ENCODE results near the gene ABHD5. TPM values are rescaled to one million over a fixed set of nuclear protein-coding genes. Genes with fewer than 3 reads are reported as not detected.
"Not testable (repeated sequence)": the region's sequence is repeated elsewhere in the genome, so short reads cannot be mapped to it uniquely, and the experiment has no call there.

The ABHD5 gene
- total RNA-seq = 26.3 TPM
- long read RNA-seq, full-length matches to known transcripts = 34 of 36 reads
- long read RNA-seq, partial matches to known transcripts = 1 of 36 reads
- long read RNA-seq, other reads (novel, unspliced or antisense) = 1 of 36 reads

DNA sequence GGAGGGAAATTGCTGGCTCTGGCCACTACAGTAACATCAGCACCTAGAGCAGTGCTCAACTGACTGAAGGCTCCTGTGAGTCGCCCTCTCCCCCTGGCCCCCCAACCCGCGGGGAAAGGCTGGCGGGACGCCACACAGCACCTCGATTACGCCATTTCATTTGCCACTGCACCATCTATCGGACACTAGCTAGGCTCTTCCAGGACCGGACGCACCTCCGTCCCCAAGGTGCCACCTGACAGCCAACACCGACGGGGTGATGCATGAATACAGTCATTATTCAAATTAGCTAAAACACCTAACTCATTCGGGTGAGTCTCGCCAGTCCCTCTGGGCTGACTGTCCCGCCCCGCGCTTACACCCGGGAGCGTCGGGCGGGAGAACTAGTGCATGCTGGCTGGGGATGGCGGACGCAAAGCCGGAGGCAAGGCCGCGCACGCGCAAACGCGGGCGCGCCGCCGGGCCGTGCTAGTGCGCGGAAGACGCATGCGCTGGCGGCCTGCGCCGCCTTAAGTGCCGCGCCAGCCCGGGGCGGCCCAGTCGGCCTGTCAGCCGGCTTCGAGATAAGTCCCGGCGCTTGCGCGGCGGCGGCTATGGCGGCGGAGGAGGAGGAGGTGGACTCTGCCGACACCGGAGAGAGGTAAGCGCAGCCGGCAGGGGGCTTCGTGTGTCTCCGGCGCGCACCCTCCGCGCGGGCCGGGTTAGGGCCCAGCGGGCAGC, at the start of gene ABHD5:
ABHD5 (plus strand) TSS at position 539 of the 720 bp plus-strand sequence; CDS start at position 594, 55 bp downstream.
- ATAC-seq (peak; percentile 97), DNase-seq (peak; percentile 97)
- intact Hi-C loops (cut with micrococcal nuclease) = no loop called here

DNA sequence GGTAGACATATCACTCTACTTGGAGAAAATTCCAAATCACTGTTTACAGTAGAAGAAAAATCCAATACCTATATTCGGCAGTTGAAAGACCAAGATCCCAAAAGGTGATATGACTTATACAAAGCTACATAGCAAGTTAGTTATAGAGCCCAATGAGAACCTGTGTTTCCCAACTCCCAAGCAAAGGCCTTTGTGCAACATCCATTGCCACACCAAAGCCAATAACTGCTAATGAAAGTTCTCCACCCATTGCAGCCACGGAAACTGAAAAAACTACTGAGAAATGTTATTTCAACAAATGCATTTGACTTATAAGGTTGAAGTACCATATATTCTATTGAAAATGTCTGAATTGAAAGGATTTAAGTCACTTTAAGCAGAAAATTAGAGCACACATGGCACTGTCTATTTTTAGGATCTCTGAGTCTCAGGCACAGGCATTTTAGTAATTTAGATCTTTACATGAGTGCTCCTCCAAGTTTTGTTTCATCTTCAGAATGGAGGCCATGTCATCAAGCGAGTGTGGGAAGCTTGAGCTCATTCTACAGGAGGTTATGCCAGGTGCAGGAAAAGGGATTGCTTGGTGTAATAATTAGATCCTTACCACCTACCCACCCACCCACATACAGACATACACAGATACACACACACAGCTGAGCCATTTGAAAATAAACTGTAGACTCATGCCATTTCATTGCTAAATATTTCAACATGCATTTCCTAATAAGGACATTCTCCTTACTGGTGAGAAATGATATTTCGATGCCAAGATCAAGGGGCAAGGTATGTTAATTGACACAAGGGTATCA, 49.2 kb upstream of the ABHD5 start:
- intact Hi-C loops (cut with micrococcal nuclease) = no loop called here
- DNase-seq = no peak

DNA sequence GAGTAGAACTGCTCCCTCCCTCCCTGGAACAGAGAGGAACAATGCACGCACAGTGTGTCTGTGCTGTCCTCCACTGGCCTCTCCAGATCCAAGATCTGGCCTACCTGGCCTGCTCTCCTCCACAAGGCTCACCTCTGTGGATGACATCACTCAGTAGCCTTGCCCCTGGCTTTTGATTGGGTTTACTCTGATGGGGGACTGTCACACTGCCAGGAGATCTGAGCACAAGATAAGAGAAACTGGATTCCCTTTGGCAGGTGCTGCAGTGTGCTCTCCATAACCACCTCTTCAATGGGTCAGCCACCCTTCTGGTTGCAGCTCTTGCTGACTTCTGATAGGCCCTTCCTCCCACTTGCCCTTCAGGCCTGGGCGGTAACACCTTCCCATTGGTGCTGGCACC, 46.3 kb upstream of the ABHD5 start:
- intact Hi-C loops (cut with micrococcal nuclease) = no loop called here
- no peak for DNase-seq
- ATAC-seq = no peak

More for the DNA sequence above, 49.2 kb upstream of the ABHD5 start:
- no peak for ATAC-seq

DNA sequence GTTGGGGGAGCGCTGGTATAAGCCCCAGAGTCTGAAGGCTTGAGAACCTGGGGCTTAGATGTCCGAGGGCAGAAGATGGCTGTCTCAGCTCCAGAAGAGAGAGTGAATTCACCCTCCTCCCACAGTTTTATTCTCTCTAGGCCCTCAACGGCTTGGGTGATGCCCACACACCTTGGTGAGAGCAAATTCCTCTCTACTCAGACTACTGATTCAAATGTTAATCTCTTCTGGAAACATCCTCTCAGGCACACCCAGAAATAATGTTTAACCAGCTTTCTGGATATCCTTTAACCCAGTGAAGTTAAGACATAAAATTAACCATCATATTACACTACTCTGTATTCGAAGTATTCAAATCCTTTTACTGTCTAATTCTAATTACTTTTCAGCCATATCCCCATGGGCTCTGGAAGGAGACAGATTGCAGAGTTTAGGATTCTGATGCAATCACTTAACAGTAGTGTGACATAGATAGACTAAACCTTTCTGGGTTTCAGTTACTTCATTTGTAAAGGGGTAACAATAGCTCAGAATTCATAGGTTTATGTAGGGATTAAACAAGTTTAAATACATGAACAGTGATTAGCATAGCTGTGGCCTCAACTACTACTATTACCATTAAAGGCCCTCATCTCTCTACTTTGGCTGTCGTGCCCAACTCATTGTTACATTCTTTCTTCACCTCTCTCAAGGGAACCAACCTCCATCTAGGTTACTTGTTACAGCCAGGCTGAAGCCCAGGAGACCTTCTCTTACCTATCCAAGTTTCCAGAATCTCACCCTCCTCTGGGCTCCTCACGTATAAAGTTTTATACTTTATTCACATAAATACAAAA, 43.2 kb upstream of the ABHD5 start:
- peak; percentile 44 for ATAC-seq
- intact Hi-C loops (cut with micrococcal nuclease) = no loop called here

DNA sequence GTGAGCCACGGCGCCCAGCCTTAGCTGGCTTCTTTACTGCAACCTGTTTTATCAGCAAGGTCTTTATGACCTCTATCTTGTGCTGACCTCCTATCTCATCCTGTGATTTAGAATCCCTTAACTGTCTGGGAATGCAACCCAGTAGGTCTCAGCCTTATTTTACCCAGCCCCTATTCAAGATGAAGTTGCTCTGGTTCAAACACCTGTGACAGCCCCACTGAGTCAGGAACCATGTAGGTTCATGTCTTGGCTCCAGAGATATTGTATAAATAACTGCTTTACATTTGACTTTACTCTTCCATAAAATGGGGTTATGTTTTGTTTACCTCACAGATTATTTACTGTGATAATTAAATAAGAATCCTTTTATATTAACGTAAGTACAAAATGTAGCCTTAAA, 41.8 kb upstream of the ABHD5 start:
- intact Hi-C loops (cut with micrococcal nuclease) = no loop called here
- DNase-seq = no peak
- ATAC-seq = no peak

More for the DNA sequence above, 43.2 kb upstream of the ABHD5 start:
- DNase-seq = no peak

DNA sequence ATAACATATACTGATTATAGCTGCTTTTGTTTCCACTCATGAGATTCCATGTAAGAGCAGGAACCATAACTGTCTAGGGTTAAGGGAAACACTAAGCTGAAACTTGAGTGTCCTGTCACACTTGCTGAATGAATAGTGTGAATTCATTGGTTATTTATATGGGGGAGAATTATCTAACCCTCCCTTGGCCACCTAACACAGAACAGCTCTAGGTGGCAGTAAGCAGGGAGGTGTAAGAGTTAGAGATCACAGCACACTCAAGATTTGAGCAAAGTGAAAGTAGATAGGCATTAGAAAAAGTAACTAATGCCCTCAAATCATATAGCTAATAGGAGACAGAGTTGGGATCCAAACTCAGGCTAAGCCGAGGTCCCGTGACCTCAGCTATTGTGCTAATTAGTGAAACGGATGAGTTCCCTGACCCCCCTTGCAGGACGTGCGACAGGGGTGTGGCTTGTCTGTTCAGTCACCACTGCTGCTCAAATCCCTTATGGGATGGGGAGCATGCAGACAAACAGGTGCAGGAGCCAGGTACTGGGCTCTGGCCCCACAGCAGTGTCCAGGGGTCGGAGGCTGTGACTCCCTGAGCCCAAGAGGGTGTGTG, 41.3 kb upstream of the ABHD5 start:
- DNase-seq (no peak), ATAC-seq (no peak)
- intact Hi-C loops (cut with micrococcal nuclease) = no loop called here

DNA sequence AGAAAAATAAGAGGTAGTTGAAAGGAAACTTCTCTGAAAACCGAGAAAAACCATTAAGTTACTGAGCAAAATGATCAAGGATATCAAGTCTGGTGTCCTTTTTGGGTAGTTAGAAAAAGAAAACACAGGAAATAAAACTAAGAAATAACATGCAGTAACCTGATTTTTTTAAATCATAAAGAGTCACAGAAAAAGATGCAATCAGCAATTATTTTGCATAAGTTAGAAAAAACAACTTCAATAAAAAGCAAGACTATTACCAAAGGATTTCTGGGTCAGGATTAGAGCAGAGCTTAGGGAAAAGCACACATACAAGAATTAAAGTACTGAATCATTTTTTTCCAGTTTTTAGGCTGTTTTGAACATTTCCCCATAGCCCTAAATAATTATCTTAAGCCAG, 40.4 kb upstream of the ABHD5 start:
- DNase-seq (no peak), ATAC-seq (no peak)
- intact Hi-C loops (cut with micrococcal nuclease) = no loop called here

DNA sequence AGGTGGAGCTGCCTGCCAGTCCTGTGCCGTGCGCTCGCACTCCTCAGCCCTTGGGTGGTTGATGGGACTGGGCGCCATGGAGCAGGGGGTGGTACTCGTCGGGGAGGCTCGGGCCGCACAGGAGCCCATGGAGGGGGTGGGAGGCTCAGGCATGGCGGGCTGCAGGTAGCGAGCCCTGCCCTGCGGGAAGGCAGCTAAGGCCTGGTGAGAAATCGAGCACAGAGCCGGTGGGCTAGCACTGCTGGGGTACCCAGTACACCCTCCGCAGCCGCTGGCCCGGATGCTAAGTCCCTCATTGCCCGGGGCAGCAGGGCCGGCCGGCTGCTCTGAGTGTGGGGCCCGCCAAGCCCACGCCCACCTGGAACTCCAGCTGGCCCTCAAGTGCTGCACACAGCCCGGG, 34.3 kb upstream of the ABHD5 start:
- DNase-seq; intact Hi-C loops (cut with micrococcal nuclease); ATAC-seq: not testable (repeated sequence)

DNA sequence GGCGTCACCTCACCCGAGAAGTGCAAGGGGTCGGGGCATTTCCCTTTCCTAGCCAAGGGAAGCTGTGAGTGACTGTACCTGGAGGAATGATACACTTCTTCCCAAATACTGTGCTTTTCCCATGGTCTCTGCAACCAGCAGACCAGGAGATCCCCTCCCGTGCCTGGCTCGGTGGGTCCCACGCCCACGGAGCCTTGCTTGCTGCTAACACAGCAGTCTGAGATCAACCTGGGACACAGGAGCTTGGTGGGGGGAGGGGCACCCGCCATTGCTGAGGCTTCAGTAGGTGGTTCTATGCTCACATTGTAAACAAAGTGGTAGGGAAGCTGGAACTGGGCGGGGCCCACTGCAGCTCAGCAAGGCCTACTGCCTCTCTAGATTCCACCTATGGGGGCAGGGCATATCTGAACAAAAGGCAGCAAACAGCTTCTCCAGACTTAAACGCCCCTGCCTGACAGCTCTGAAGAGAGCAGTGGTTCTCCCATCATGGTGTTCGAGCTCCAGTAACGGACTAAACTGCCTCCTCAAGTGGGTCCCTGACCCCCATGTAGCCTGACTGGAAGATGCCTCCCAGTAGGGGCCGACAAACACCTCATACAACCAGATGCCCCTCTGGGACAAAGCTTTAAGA, 31.4 kb upstream of the ABHD5 start:
- no peak for DNase-seq
- intact Hi-C loops (cut with micrococcal nuclease) = no loop called here
- no peak for ATAC-seq

DNA sequence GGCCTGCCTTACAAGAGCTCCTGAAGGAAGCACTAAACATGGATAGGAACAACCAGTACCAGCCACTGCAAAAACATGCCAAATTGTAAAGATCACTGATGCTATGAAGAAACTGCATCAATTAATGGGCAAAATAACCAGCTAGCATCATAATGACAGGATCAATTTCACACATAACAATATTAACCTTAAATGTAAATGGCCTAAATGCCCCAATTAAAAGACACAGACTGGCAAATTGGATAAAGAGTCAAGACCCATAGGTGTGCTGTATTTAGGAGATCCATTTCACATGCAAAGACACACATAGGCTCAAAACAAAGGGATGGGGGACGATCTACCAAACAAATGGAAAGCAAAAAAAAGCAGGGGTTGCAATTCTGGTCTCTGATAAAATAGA, 29.4 kb upstream of the ABHD5 start:
- ATAC-seq; intact Hi-C loops (cut with micrococcal nuclease); DNase-seq: not testable (repeated sequence)

DNA sequence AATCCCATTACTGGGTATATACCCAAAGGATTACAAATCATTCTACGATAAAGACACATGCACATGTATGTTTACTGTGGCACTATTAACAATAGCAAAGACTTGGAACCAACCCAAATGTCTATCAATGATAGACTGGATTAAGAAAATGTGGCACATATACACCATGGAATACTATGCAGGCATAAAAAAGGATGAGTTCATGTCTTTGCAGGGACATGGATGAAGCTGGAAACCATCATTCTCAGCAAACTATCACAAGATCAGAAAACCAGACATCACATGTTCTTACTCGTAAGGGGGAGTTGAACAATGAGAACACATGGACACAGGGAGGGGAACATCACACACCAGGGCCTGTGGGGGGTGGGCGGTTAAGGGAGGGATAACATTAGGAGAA, 25.7 kb upstream of the ABHD5 start:
- ATAC-seq; DNase-seq; intact Hi-C loops (cut with micrococcal nuclease): not testable (repeated sequence)

DNA sequence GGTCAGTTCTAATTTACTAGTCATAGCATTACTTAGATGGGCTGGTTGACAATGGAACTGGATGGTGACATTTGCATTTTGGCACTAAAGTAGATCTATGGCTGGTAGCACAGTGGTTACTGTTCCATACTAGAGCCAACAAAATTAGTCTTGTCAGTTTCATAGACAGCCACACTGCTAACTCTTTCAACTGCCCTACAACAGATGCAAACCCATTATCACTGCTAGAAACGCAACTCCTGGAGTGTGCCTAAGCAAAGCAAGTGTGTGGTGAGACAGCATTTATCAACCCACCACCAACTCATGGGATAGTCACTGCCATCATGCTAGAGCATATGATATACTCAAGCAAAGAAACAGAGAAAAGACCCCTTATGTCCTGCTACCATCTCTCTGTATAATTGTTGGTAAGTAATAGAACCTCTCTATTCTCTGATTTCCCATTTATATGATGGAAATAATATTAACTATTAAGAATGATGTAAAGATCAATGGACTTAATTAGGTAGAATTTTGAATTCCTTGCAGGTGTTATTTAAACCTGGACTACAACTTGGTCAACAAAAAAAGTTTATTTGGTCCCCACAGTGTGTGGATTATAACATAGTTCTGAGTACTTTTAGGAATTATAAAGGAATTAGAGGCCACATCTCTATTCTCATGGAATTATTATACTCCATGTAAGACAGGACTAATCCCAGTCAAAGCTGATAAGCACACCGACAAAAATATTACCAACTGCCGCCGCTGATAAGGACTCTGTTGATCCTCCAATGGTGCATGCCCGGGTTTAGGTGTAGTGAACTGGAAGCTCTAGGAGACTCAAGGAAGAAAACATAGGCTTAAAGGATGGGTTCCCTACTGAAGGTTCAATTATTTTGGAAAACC, 19.9 kb upstream of the ABHD5 start:
- no peak for DNase-seq
- no peak for ATAC-seq
- intact Hi-C loops (cut with micrococcal nuclease) = no loop called here

DNA sequence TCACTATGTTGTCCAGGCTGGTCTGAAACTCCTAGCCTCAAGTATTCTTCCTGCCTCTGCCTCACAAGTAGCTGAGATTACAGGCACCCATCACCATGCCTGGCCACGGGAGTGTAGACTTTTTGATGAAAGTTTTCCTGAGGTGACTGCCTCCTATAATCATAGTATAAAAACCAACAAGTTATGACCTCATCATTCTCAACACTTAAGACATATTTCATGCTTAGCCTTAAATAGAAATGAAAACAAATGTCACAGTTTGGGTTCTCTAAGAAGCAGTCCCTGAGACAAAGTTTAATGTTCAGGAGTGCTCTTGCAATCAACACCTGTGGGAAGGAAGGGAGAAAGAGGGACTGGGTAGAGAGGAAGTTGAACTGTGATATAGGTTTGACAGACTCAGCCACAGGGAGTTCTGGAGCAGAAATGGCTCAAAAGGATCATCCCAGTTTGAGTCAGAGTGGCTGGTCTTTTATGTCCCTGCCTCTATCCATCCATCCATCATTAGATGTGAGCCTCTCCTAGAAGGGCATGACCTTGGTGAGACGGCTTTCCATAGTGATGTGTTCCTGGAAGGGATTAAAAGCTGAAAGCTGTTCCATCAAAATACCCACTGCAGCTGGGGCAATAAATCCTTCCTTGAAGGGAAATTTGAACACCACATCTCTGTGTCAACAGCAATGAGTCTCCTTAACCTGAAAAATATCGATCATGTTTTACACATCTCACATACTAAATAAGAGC, 16.2 kb upstream of the ABHD5 start:
- ATAC-seq = no peak
- intact Hi-C loops (cut with micrococcal nuclease) = no loop called here
- no peak for DNase-seq

DNA sequence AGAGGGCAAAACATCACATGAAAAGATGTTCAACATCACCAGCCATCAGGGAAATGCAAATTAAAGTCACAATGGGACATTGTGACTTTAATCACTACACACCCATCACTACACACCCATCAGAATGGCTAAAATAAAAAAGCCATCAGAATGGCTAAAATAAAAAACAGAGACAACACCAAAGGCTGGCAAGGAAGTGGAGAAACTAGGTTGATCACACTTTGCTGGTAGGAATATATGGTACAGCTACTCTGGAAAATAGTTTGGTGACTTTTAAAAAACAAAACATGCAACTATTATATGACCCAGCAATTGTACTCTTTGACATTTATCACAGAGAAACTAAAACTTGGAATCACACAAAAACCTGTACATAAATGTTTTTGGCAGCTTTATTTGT, 15.1 kb upstream of the ABHD5 start:
- ATAC-seq (no peak), DNase-seq (no peak)
- intact Hi-C loops (cut with micrococcal nuclease) = no loop called here

DNA sequence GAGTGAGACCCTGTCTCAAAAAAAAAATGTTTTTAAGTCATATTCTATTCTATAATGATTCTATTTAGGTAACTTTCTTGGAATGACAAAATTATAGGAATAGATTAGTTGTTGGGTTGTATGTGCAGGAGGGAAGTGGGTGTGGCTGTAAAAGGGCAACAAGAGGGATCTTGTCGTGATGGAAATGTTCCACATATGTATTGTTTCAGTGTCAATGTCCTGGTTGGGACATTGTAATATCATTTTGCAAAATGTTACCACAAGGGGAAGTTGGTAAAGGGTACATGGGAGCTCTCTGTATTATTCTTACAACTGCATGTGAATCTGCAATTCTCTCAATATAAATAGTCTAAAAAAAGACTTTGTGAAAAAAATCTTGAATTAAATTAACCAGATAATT, 14.3 kb upstream of the ABHD5 start:
- ATAC-seq (no peak), DNase-seq (no peak)
- intact Hi-C loops (cut with micrococcal nuclease) = no loop called here

DNA sequence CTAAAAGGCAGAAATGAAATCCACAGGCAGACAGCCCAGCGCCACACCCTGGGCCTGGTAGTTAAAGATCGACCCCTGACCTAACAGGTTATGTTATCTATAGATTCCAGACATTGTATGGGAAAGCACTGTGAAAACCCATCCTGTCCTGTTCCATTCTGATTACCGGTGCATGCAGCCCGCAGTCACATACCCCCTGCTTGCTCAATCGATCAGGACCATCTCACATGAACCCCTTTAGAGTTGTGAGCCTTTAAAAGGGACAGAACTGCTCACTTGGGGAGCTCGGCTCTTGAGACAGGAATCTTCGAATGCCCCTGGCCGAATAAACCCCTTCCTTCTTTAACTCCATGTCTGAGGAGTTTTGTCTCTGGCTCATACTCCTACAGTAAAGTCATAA, 12.4 kb upstream of the ABHD5 start:
- intact Hi-C loops (cut with micrococcal nuclease); ATAC-seq; DNase-seq: not testable (repeated sequence)

DNA sequence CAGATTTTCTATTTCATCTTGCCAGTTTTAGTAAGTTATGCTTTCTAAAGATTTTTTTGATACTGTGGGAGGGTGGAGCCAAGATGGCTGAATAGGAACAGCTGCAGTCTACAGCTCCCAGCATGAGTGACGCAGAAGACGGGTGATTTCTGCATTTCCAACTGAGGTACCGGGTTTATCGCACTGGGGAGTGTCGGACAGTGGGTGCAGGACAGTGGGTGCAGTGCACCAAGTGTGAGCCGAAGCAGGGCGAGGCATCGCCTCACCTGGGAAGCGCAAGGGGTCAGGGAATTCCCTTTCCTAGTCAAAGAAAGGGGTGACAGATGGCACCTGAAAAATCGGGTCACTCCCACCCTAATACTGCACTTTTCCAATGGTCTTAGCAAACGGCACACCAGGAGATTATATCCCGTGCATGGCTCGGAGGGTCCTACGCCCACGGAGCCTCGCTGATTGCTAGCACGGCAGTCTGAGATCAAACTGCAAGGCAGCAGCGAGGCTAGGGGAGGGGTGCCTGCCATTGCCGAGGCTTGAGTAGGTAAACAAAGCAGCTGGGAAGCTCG, 11.8 kb upstream of the ABHD5 start:
- intact Hi-C loops (cut with micrococcal nuclease) = not testable (repeated sequence)

More for the DNA sequence above, 11.8 kb upstream of the ABHD5 start:
- ATAC-seq, DNase-seq: not testable (repeated sequence)

All from left ventricle myocardium superior (tissue), 1 donor.